IPS-NIHi11 (cell line): Measurements from ENCODE around the gene NUDT13.

Experiments used
- DNase-seq: peaks from one replicate; pipeline ENCODE4 v3.0.0; 2012; ENCODE audit warnings: mixed read lengths, low spot score

Gene NUDT13

GRCh38 chr10:73110345-73110849 lies at the start of gene NUDT13:
TSS of gene NUDT13 (plus strand) at chr10:73110455. CDS start at chr10:73114366, 3,911 bp downstream.
- DNase-seq: peak; percentile 75

- peak; percentile 49 for DNase-seq
Observed at GRCh38 chr10:73060738-73061635, 49.3 kb upstream of the NUDT13 start.

GRCh38 chr10:73061743-73062142 lies 48.5 kb upstream of the NUDT13 start:
- no peak for DNase-seq

GRCh38 chr10:73065441-73065840 lies 44.8 kb upstream of the NUDT13 start:
- no peak for DNase-seq

- DNase-seq: no peak
Observed at GRCh38 chr10:73073627-73074026, 36.6 kb upstream of the NUDT13 start.

GRCh38 chr10:73075829-73076228 lies 34.4 kb upstream of the NUDT13 start:
- no peak for DNase-seq

- no peak for DNase-seq
Observed at GRCh38 chr10:73076360-73077183, 33.7 kb upstream of the NUDT13 start.

GRCh38 chr10:73079779-73080541 lies 30.3 kb upstream of the NUDT13 start:
- DNase-seq: no peak

GRCh38 chr10:73083221-73083620 lies 27.0 kb upstream of the NUDT13 start:
- no peak for DNase-seq

- DNase-seq: no peak
Observed at GRCh38 chr10:73084209-73084608, 26.0 kb upstream of the NUDT13 start.

- DNase-seq: no peak
Observed at GRCh38 chr10:73086816-73087215, 23.4 kb upstream of the NUDT13 start.

- DNase-seq: no peak
Observed at GRCh38 chr10:73088304-73088703, 22.0 kb upstream of the NUDT13 start.

GRCh38 chr10:73092830-73093229 lies 17.4 kb upstream of the NUDT13 start:
- DNase-seq: no peak

GRCh38 chr10:73093922-73094850 lies 16.1 kb upstream of the NUDT13 start:
- no peak for DNase-seq

- no peak for DNase-seq
Observed at GRCh38 chr10:73094986-73095480, 15.2 kb upstream of the NUDT13 start.

GRCh38 chr10:73095481-73096021 lies 14.7 kb upstream of the NUDT13 start:
- peak; percentile 37 for DNase-seq

GRCh38 chr10:73096041-73096448 lies 14.2 kb upstream of the NUDT13 start:
- peak; percentile 75 for DNase-seq

GRCh38 chr10:73096449-73097304 lies 13.6 kb upstream of the NUDT13 start, which contains the start of gene P4HA1:
TSS of gene P4HA1 (minus strand) at chr10:73096866. CDS start at chr10:73074883, 21,983 bp downstream.
- DNase-seq: peak; percentile 94

GRCh38 chr10:73097305-73097670 lies 13.0 kb upstream of the NUDT13 start:
- no peak for DNase-seq
